ENCODE data around the gene PHYH.

The PHYH gene

GRCh38 chr10:13231808-13232207 is 68.1 kb downstream of the PHYH start:
- DNase-seq (ENCODE audit: extremely low read depth, low read depth), result no peak

DNA sequence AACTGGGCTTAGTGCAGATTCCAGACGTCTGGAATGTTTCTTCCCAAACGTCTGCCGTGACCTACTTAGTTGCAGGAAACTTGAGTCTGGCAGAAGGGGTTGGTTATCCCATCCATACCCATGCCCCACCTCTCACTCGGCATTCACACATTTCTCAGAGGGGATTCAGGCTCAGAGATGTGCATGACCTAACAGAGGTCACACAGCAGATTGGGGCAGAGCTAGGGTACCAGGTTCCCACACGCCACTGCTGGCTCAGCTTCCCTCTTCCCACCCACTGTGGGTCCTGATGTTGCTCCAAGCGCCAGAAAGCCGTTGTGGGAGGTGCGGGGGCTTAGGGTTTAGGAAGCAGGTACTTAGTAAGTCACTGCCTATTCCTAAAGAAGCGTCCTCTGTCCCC is 68.7 kb downstream of the PHYH start:
- DNase-seq (ENCODE audit: extremely low read depth, low read depth), result no peak
- no peak overlapping the region for H3K4me3 ChIP-seq (replicated peaks; ENCODE audit: low read depth, low read length)
- TF ChIP-seq, protein P1, sequence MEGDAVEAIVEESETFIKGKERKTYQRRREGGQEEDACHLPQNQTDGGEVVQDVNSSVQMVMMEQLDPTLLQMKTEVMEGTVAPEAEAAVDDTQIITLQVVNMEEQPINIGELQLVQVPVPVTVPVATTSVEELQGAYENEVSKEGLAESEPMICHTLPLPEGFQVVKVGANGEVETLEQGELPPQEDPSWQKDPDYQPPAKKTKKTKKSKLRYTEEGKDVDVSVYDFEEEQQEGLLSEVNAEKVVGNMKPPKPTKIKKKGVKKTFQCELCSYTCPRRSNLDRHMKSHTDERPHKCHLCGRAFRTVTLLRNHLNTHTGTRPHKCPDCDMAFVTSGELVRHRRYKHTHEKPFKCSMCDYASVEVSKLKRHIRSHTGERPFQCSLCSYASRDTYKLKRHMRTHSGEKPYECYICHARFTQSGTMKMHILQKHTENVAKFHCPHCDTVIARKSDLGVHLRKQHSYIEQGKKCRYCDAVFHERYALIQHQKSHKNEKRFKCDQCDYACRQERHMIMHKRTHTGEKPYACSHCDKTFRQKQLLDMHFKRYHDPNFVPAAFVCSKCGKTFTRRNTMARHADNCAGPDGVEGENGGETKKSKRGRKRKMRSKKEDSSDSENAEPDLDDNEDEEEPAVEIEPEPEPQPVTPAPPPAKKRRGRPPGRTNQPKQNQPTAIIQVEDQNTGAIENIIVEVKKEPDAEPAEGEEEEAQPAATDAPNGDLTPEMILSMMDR (IDR thresholded peaks at IDR 0.05; ENCODE audit: low read depth, low read length, missing control alignments), result no peak

More at GRCh38 chr10:13231808-13232207, 68.1 kb downstream of the PHYH start:
- TF ChIP-seq, protein P1 (IDR thresholded peaks at IDR 0.05; ENCODE audit: low read depth, low read length, missing control alignments), result no peak
- H3K4me3 ChIP-seq (replicated peaks; ENCODE audit: low read depth, low read length), result no peak overlapping the region

All from HFF-Myc (cell line).